A549 (cell line): ENCODE measurements around the gene PCDH11Y.
"Not testable (repeated sequence)": the region's sequence is repeated elsewhere in the genome, so short reads cannot be mapped to it uniquely, and the experiment has no call there.

ENCODE experiments used
- ESRRA ChIP-seq: fragments of 150-350 bp; IDR thresholded peaks from 2 replicates; pipeline ENCODE4 v1.6.1; 2014; ENCODE audit warnings: mild to moderate bottlenecking, low read length, borderline replicate concordance
- JUNB ChIP-seq: fragments of >200 bp; sonication (Bioruptor Twin); formaldehyde crosslinking; IDR thresholded peaks from 2 replicates; pipeline ENCODE4 v1.6.1; 2016
- KDM1A ChIP-seq: fragments of 200-600 bp; sonication (generic); IDR thresholded peaks from 2 replicates; pipeline ENCODE4 v1.6.1; 2016; ENCODE audit warnings: low read depth, mild to moderate bottlenecking
- MYC ChIP-seq: IDR thresholded peaks from 2 replicates; pipeline ENCODE4 v1.6.1; 2012; ENCODE audit warnings: mild to moderate bottlenecking, inconsistent platforms, low read length, improper control_type of control experiment, borderline replicate concordance
- POLR2A ChIP-seq: IDR thresholded peaks from 2 replicates; pipeline ENCODE4 v1.6.1; 2012; ENCODE audit warnings: mild to moderate bottlenecking, low read length
- TP53 ChIP-seq: fragments of 250-450 bp; sonication (Bioruptor Pico); IDR thresholded peaks from 2 replicates; pipeline ENCODE4 v1.5.0; 2021; ENCODE audit warnings: mild to moderate bottlenecking, moderate library complexity
- ZFP36 ChIP-seq: fragments of 450-650 bp; IDR thresholded peaks from 2 replicates; pipeline ENCODE4 v1.6.1; 2014; ENCODE audit warnings: borderline replicate concordance; ENCODE audit not compliant: partially characterized antibody
- TF ChIP-seq, protein P1 (sequence below): fragments of 200-600 bp; sonication (generic); IDR thresholded peaks from 2 replicates; pipeline ENCODE4 v1.6.1; 2016; ENCODE audit warnings: antibody characterized with exemption, mild to moderate bottlenecking, moderate library complexity
- TF ChIP-seq, protein P2 (sequence below): fragments of >200 bp; sonication (Bioruptor Twin); formaldehyde crosslinking; IDR thresholded peaks from 3 replicates; pipeline ENCODE4 v1.5.1; 2016
- TF ChIP-seq, protein P3 (sequence below): fragments of 450-650 bp; IDR thresholded peaks from 2 replicates; pipeline ENCODE4 v1.6.1; 2014; ENCODE audit warnings: antibody characterized with exemption
- TF ChIP-seq, protein P4 (sequence below): IDR thresholded peaks from 2 replicates; pipeline ENCODE4 v1.6.1; 2012

DNA sequence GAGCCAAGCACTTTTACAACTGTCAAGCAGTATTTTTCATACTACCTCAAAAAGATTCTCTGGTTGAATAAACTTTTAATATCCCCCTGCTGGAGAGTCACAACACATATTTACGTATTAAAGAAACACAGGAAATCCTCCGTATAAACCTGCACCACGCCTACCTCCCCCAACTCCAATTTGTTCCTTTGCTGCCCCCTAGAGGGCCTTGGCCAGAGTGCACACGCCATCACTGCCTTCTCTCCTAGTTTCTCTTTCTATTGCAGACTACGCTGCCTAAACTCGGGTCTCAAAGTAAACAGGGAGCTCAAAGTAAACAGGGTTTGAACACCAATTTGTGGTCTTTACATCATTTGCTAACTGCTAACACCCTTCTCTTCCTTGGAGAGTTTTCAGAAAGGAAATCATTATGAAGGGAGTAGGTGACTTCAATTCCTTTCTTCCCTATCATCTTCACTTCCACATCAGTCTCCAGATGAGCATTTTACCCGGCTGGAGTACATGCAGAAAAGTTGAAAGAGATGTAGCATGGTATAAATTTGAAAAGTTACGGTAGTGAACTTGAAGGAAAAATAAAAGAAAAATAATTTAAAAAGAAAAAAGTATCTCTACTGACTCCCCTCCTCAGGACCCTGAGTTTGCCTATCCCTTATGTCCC is 8.2 kb upstream of the PCDH11Y start:
- TF ChIP-seq, protein P1, sequence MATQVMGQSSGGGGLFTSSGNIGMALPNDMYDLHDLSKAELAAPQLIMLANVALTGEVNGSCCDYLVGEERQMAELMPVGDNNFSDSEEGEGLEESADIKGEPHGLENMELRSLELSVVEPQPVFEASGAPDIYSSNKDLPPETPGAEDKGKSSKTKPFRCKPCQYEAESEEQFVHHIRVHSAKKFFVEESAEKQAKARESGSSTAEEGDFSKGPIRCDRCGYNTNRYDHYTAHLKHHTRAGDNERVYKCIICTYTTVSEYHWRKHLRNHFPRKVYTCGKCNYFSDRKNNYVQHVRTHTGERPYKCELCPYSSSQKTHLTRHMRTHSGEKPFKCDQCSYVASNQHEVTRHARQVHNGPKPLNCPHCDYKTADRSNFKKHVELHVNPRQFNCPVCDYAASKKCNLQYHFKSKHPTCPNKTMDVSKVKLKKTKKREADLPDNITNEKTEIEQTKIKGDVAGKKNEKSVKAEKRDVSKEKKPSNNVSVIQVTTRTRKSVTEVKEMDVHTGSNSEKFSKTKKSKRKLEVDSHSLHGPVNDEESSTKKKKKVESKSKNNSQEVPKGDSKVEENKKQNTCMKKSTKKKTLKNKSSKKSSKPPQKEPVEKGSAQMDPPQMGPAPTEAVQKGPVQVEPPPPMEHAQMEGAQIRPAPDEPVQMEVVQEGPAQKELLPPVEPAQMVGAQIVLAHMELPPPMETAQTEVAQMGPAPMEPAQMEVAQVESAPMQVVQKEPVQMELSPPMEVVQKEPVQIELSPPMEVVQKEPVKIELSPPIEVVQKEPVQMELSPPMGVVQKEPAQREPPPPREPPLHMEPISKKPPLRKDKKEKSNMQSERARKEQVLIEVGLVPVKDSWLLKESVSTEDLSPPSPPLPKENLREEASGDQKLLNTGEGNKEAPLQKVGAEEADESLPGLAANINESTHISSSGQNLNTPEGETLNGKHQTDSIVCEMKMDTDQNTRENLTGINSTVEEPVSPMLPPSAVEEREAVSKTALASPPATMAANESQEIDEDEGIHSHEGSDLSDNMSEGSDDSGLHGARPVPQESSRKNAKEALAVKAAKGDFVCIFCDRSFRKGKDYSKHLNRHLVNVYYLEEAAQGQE = not testable (repeated sequence)
- not testable (repeated sequence) for TF ChIP-seq KDM1A; POLR2A; TP53 (CRISPR knock-in tag); ZFP36; ESRRA; MYC; JUNB
- TF ChIP-seq, protein P2, sequence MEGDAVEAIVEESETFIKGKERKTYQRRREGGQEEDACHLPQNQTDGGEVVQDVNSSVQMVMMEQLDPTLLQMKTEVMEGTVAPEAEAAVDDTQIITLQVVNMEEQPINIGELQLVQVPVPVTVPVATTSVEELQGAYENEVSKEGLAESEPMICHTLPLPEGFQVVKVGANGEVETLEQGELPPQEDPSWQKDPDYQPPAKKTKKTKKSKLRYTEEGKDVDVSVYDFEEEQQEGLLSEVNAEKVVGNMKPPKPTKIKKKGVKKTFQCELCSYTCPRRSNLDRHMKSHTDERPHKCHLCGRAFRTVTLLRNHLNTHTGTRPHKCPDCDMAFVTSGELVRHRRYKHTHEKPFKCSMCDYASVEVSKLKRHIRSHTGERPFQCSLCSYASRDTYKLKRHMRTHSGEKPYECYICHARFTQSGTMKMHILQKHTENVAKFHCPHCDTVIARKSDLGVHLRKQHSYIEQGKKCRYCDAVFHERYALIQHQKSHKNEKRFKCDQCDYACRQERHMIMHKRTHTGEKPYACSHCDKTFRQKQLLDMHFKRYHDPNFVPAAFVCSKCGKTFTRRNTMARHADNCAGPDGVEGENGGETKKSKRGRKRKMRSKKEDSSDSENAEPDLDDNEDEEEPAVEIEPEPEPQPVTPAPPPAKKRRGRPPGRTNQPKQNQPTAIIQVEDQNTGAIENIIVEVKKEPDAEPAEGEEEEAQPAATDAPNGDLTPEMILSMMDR = not testable (repeated sequence)
- TF ChIP-seq, protein P3, sequence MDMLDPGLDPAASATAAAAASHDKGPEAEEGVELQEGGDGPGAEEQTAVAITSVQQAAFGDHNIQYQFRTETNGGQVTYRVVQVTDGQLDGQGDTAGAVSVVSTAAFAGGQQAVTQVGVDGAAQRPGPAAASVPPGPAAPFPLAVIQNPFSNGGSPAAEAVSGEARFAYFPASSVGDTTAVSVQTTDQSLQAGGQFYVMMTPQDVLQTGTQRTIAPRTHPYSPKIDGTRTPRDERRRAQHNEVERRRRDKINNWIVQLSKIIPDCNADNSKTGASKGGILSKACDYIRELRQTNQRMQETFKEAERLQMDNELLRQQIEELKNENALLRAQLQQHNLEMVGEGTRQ = not testable (repeated sequence)
- TF ChIP-seq, protein P4, sequence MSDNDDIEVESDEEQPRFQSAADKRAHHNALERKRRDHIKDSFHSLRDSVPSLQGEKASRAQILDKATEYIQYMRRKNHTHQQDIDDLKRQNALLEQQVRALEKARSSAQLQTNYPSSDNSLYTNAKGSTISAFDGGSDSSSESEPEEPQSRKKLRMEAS = not testable (repeated sequence)
